A549 (cell line): ENCODE results near the gene OR51A4. TPM values are rescaled to one million over a fixed set of nuclear protein-coding genes. Genes with fewer than 3 reads are reported as not detected.
"Not testable (repeated sequence)": the region's sequence is repeated elsewhere in the genome, so short reads cannot be mapped to it uniquely, and the experiment has no call there.

ENCODE experiments used
- ATAC-seq, 2 experiments: fragments of 200-7000 bp in 1 of 2; fragments of >200 bp in 1 of 2; cut with Nextera tagmentation in 1 of 2; cut with Tn5 transposase in 1 of 2; 3 replicates each; pipeline versions ENCODE4 v1.8.0 to v1.9.1; 2018 to 2020; ENCODE audit warnings: mild to moderate bottlenecking in 1 of 2, moderate library complexity in 1 of 2
- CTCF ChIA-PET: fragments of 300-600 bp; sonication (Branson Sonifier 250); formaldehyde crosslinking; extraction: SDS; loops from one replicate; lab custom pipeline; 2021; ENCODE audit warnings: antibody characterized with exemption, inconsistent platforms; lab: Yijun Ruan, JAX
- POLR2A ChIA-PET: fragments of 350-600 bp; formaldehyde crosslinking; extraction: SDS; loops from one replicate; lab custom pipeline; 2021; ENCODE audit warnings: antibody characterized with exemption, inconsistent platforms; lab: Yijun Ruan, JAX
- DNase-seq, 2 experiments: peaks; one replicate each; pipeline versions ENCODE4 v3.0.0 to v3.0.0-alpha.2; 2011 to 2016; ENCODE audit warnings: low read depth in 1 of 2, low spot score in 1 of 2
- FAIRE-seq: peaks from 2 replicates; lab custom pipeline; 2011; peaks lifted over from hg19 to GRCh38; lab: Jason Lieb, UNC
- H3K27ac ChIP-seq, 2 experiments: fragments of >200 bp; sonication (Bioruptor Twin); formaldehyde crosslinking; 3 replicates each; pipeline ENCODE4 v1.5.1; 2016 to 2017
- H3K4me1 ChIP-seq: fragments of >200 bp; sonication (Bioruptor Twin); formaldehyde crosslinking; 3 replicates; pipeline ENCODE4 v1.6.1; 2016
- H3K4me2 ChIP-seq: fragments of >200 bp; sonication (Bioruptor Twin); formaldehyde crosslinking; 3 replicates; pipeline ENCODE4 v1.6.1; 2016
- H3K4me3 ChIP-seq: fragments of >200 bp; sonication (Bioruptor Twin); formaldehyde crosslinking; 3 replicates; pipeline ENCODE4 v1.5.1; 2016
- H3K9me3 ChIP-seq: fragments of >200 bp; sonication (Bioruptor Twin); formaldehyde crosslinking; 3 replicates; pipeline ENCODE4 v1.6.1; 2016
- CHD2 ChIP-seq: fragments of 150-350 bp; IDR thresholded peaks from 2 replicates; pipeline ENCODE4 v1.6.1; 2014; ENCODE audit warnings: low read length; ENCODE audit not compliant: partially characterized antibody
- EHF ChIP-seq: fragments of 250-450 bp; sonication (Bioruptor Pico); IDR thresholded peaks from 2 replicates; pipeline ENCODE4 v1.5.0; 2020; ENCODE audit warnings: mild to moderate bottlenecking
- EP300 ChIP-seq, 2 experiments: fragments of >200 bp; sonication (Bioruptor Twin); formaldehyde crosslinking; IDR thresholded peaks; 2 replicates in 1 of 2; 3 replicates in 1 of 2; pipeline ENCODE4 v1.6.1; 2016 to 2017
- FOXS1 ChIP-seq: fragments of 250-450 bp; sonication (Bioruptor Pico); IDR thresholded peaks from 2 replicates; pipeline ENCODE4 v1.5.0; 2020; ENCODE audit warnings: mild to moderate bottlenecking, moderate library complexity
- HES2 ChIP-seq: fragments of >200 bp; sonication (Bioruptor Twin); formaldehyde crosslinking; IDR thresholded peaks from 2 replicates; pipeline ENCODE4 v1.6.1; 2016
- HOXA7 ChIP-seq: fragments of 250-450 bp; sonication (Bioruptor Pico); IDR thresholded peaks from 2 replicates; pipeline ENCODE4 v1.5.0; 2020; ENCODE audit warnings: mild to moderate bottlenecking, moderate library complexity
- KDM1A ChIP-seq: fragments of 200-600 bp; sonication (generic); IDR thresholded peaks from 2 replicates; pipeline ENCODE4 v1.6.1; 2016; ENCODE audit warnings: low read depth, mild to moderate bottlenecking
- MAFK ChIP-seq: fragments of 450-650 bp; IDR thresholded peaks from 2 replicates; pipeline ENCODE4 v1.6.1; 2014; ENCODE audit not compliant: partially characterized antibody
- NR3C1 ChIP-seq: fragments of >200 bp; sonication (Bioruptor Twin); formaldehyde crosslinking; IDR thresholded peaks from 3 replicates; pipeline ENCODE4 v1.6.1; 2017
- POLR2A ChIP-seq: IDR thresholded peaks from 2 replicates; pipeline ENCODE4 v1.6.1; 2012; ENCODE audit warnings: mild to moderate bottlenecking, low read length
- RAD21 ChIP-seq, 2 experiments: fragments of >200 bp in 1 of 2; sonication (Bioruptor Twin) in 1 of 2; formaldehyde crosslinking in 1 of 2; IDR thresholded peaks in 1 of 2; conservative IDR thresholded peaks in 1 of 2; 2 replicates in 1 of 2; 3 replicates in 1 of 2; pipeline ENCODE4 v1.6.1; 2012 to 2018; ENCODE audit warnings: inconsistent platforms in 1 of 2
- RFX5 ChIP-seq: fragments of 450-650 bp; IDR thresholded peaks from 2 replicates; pipeline ENCODE4 v1.7.1; 2014; ENCODE audit warnings: antibody characterized with exemption, mild to moderate bottlenecking, moderate library complexity
- SREBF2 ChIP-seq: fragments of 450-650 bp; IDR thresholded peaks from 2 replicates; pipeline ENCODE4 v1.6.1; 2014; ENCODE audit warnings: mild to moderate bottlenecking, moderate library complexity
- TP53 ChIP-seq: fragments of 250-450 bp; sonication (Bioruptor Pico); IDR thresholded peaks from 2 replicates; pipeline ENCODE4 v1.5.0; 2021; ENCODE audit warnings: mild to moderate bottlenecking, moderate library complexity
- ZFP36 ChIP-seq: fragments of 450-650 bp; IDR thresholded peaks from 2 replicates; pipeline ENCODE4 v1.6.1; 2014; ENCODE audit warnings: borderline replicate concordance; ENCODE audit not compliant: partially characterized antibody
- ZSCAN20 ChIP-seq: fragments of 250-450 bp; sonication (Bioruptor Pico); IDR thresholded peaks from 2 replicates; pipeline ENCODE4 v1.8.0; 2022; ENCODE audit warnings: mild to moderate bottlenecking, moderate library complexity
- WGBS: methylation state at CpG from one replicate; pipeline ENCODE4 v1.1.6; 2017; ENCODE audit errors: missing lambda C conversion rate; 5-methylcytosine and 5-hydroxymethylcytosine counted together
- polyA plus RNA-seq, 4 experiments: library from polyadenylated mRNA; depleted of rRNA in 3 of 4; stranded (reverse); fragments of >200 nt; fragmentation: RNase III in 1 of 4; extraction: RNeasy Plus Mini Kit Qiagen cat#74134 plus additional on column Dnase treatment in 1 of 4; gene quantifications; 2 replicates in 3 of 4; 3 replicates in 1 of 4; pipeline ENCODE4 v1.2.3, GENCODE V29; 2011 to 2017
- TF ChIP-seq, protein P1 (sequence below): fragments of 250-450 bp; sonication (Bioruptor Pico); IDR thresholded peaks from 2 replicates; pipeline ENCODE4 v1.5.0; 2021; ENCODE audit warnings: mild to moderate bottlenecking, moderate library complexity, borderline replicate concordance
- TF ChIP-seq, protein P2 (sequence below): fragments of >200 bp; sonication (Bioruptor Twin); formaldehyde crosslinking; IDR thresholded peaks from 3 replicates; pipeline ENCODE4 v1.6.1; 2016
- TF ChIP-seq, protein P3 (sequence below): fragments of 450-650 bp; IDR thresholded peaks from 2 replicates; pipeline ENCODE4 v1.6.1; 2014; ENCODE audit warnings: antibody characterized with exemption
- TF ChIP-seq, protein P4 (sequence below): IDR thresholded peaks from 2 replicates; pipeline ENCODE4 v1.6.1; 2012; ENCODE audit warnings: low read depth, borderline replicate concordance

OR51A4 gene
- polyA plus RNA-seq, 2 of the 4 experiments (the other 2 are of a cell fraction) = not detected

- WGBS = 29% methylated on average over 4 of the region's 4 CpGs
- TF ChIP-seq ZSCAN20 (no peak), EP300 (IDR thresholded peaks at IDR 0.05) (no peak), SREBF2 (no peak), FOXS1 (no peak), HOXA7 (CRISPR knock-in tag) (no peak), POLR2A (no peak), MAFK (no peak), RFX5 (no peak), NR3C1 (no peak), ZFP36 (no peak), RAD21 (conservative IDR thresholded peaks at IDR 0.05 in 1 of 2, IDR thresholded peaks at IDR 0.05 in 1 of 2) (no peak), HES2 (no peak), EHF (CRISPR knock-in tag) (no peak), KDM1A (no peak)
- TF ChIP-seq, protein P1, sequence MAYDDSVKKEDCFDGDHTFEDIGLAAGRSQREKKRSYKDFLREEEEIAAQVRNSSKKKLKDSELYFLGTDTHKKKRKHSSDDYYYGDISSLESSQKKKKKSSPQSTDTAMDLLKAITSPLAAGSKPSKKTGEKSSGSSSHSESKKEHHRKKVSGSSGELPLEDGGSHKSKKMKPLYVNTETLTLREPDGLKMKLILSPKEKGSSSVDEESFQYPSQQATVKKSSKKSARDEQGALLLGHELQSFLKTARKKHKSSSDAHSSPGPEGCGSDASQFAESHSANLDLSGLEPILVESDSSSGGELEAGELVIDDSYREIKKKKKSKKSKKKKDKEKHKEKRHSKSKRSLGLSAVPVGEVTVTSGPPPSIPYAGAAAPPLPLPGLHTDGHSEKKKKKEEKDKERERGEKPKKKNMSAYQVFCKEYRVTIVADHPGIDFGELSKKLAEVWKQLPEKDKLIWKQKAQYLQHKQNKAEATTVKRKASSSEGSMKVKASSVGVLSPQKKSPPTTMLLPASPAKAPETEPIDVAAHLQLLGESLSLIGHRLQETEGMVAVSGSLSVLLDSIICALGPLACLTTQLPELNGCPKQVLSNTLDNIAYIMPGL (CRISPR knock-in tag) = no peak
- TF ChIP-seq, protein P2, sequence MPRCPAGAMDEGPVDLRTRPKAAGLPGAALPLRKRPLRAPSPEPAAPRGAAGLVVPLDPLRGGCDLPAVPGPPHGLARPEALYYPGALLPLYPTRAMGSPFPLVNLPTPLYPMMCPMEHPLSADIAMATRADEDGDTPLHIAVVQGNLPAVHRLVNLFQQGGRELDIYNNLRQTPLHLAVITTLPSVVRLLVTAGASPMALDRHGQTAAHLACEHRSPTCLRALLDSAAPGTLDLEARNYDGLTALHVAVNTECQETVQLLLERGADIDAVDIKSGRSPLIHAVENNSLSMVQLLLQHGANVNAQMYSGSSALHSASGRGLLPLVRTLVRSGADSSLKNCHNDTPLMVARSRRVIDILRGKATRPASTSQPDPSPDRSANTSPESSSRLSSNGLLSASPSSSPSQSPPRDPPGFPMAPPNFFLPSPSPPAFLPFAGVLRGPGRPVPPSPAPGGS = no peak
- TF ChIP-seq, protein P3, sequence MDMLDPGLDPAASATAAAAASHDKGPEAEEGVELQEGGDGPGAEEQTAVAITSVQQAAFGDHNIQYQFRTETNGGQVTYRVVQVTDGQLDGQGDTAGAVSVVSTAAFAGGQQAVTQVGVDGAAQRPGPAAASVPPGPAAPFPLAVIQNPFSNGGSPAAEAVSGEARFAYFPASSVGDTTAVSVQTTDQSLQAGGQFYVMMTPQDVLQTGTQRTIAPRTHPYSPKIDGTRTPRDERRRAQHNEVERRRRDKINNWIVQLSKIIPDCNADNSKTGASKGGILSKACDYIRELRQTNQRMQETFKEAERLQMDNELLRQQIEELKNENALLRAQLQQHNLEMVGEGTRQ = no peak
- TF ChIP-seq, protein P4, sequence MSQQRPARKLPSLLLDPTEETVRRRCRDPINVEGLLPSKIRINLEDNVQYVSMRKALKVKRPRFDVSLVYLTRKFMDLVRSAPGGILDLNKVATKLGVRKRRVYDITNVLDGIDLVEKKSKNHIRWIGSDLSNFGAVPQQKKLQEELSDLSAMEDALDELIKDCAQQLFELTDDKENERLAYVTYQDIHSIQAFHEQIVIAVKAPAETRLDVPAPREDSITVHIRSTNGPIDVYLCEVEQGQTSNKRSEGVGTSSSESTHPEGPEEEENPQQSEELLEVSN = no peak
- TF ChIP-seq, all 56 proteins: peak for 0
- ATAC-seq = no peak
- no peaks in the 10 kb centered on the region for H3K4me1 ChIP-seq
- H3K4me3 ChIP-seq = no peak overlapping the region
- H3K27ac ChIP-seq = no peak overlapping the region
- H3K9me3 ChIP-seq = no peaks in the 10 kb centered on the region
- FAIRE-seq = no peak
- POLR2A ChIA-PET = no interaction called here
- CTCF ChIA-PET = no interaction called here
- no peak for DNase-seq
- H3K4me2 ChIP-seq = no peak overlapping the region
Observed at GRCh38 chr11:4957396-4957795, 10.0 kb upstream of the OR51A4 start.

DNA sequence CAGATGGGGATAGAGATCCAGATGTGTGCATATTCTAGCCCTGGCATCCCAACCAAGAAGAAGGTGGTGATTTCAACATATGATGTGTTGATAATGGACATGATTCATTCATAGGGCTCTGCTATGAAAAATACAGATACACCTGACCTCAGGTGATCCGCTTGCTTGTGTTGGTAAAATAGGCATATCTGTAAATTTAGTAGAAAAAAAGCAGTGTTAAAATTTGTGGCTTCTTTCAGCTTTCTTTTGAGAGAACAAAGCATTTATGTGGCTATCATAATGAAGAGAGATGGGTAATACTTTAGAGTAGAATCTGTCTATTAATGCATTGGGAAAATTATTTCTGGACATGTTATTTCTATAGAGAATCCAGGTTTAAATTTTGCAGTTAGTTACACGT lies 8.2 kb upstream of the OR51A4 start, which contains the start of gene OR51A2:
Gene OR51A2, minus strand, starts transcription at position 101 of the 400 bp plus-strand sequence. Its CDS starts 0 bp downstream, at position 101.
- FAIRE-seq, H3K4me3 ChIP-seq, DNase-seq, CTCF ChIA-PET, POLR2A ChIA-PET, H3K27ac ChIP-seq, H3K4me1 ChIP-seq, H3K4me2 ChIP-seq, H3K9me3 ChIP-seq, ATAC-seq: not testable (repeated sequence)
- 3% methylated on average over 2 of the region's 2 CpGs for WGBS

GRCh38 chr11:4936745-4937144 lies 10.7 kb downstream of the OR51A4 start:
- H3K27ac ChIP-seq = no peak overlapping the region
- ATAC-seq (no peak), DNase-seq (no peak), FAIRE-seq (no peak)
- no peaks in the 10 kb centered on the region for H3K9me3 ChIP-seq
- ChIA-PET CTCF (no interaction called here), POLR2A (no interaction called here)
- no peaks in the 10 kb centered on the region for H3K4me1 ChIP-seq
- no peak overlapping the region for H3K4me3 ChIP-seq
- WGBS = 24% methylated on average over 3 of the region's 3 CpGs
- TF ChIP-seq CHD2 = no peak
- TF ChIP-seq TP53 (CRISPR knock-in tag) = no peak
- TF ChIP-seq, protein P3 = no peak
- no peak overlapping the region for H3K4me2 ChIP-seq
